HFF-Myc (cell line): ENCODE results near the gene TGDS.

Experiments
- DNase-seq: peaks from one replicate; pipeline ENCODE4 v3.0.0-alpha.2; 2011; ENCODE audit warnings: low read depth; ENCODE audit errors: extremely low read depth
- H3K4me3 ChIP-seq: replicated peaks from 2 replicates; pipeline ENCODE4 v1.5.1; 2011; ENCODE audit warnings: low read depth, mild to moderate bottlenecking, control low read depth, low read length
- CTCF ChIP-seq: IDR thresholded peaks from 2 replicates; pipeline ENCODE4 v1.5.1; 2012; ENCODE audit warnings: mild to moderate bottlenecking, low read depth, low read length, control low read depth; ENCODE audit errors: missing control alignments

The TGDS gene

GRCh38 chr13:94548382-94548781 lies 47.6 kb downstream of the TGDS start:
- H3K4me3 ChIP-seq, result peak overlapping the region; percentile 73
- no peak for DNase-seq
- no peak for TF ChIP-seq CTCF

GRCh38 chr13:94546061-94546839 lies 49.7 kb downstream of the TGDS start:
- DNase-seq, result no peak
- H3K4me3 ChIP-seq, result no peak overlapping the region
- TF ChIP-seq CTCF, result no peak

GRCh38 chr13:94544922-94545321 lies 51.0 kb downstream of the TGDS start:
- no peak overlapping the region for H3K4me3 ChIP-seq
- no peak for DNase-seq
- no peak for TF ChIP-seq CTCF

- TF ChIP-seq CTCF, result no peak
- H3K4me3 ChIP-seq, result no peak overlapping the region
- no peak for DNase-seq
Measured at GRCh38 chr13:94542917-94543316, 53.0 kb downstream of the TGDS start.

- no peak for TF ChIP-seq CTCF
- no peak for DNase-seq
- no peak overlapping the region for H3K4me3 ChIP-seq
Measured at GRCh38 chr13:94537740-94538630, 58.0 kb downstream of the TGDS start.

GRCh38 chr13:94535775-94536174 lies 60.2 kb downstream of the TGDS start:
- no peak overlapping the region for H3K4me3 ChIP-seq
- TF ChIP-seq CTCF, result no peak
- no peak for DNase-seq
